GM12878 (cell line): ENCODE data around the gene NAV2. TPM values are rescaled to one million over a fixed set of nuclear protein-coding genes. Genes with fewer than 3 reads are reported as not detected.

ENCODE experiments used
- ATAC-seq: fragments of 200-7000 bp; cut with Tn5 transposase; 3 replicates; pipeline ENCODE4 v1.9.1; 2020; ENCODE audit warnings: mild to moderate bottlenecking, moderate library complexity
- BruUV-seq: library from RNA; stranded (reverse); fragments of 400-500 nt; replicated peaks from 2 replicates; lab custom pipeline; 2021; lab: Mats Ljungman, UMichigan
- CTCF ChIA-PET: fragments of 300-600 bp; sonication (Branson Sonifier 250); formaldehyde crosslinking; extraction: SDS; loops from one replicate; lab custom pipeline; 2021; ENCODE audit warnings: inconsistent platforms; lab: Yijun Ruan, JAX
- POLR2A ChIA-PET: fragments of 350-600 bp; formaldehyde crosslinking; extraction: SDS; loops from one replicate; lab custom pipeline; 2021; ENCODE audit warnings: inconsistent platforms; lab: Charles Lee
- RAD21 ChIA-PET: fragments of 300-600 bp; sonication (Branson Sonifier 250); formaldehyde crosslinking; loops from one replicate; lab custom pipeline; 2023; ENCODE audit warnings: antibody characterized with exemption; ENCODE audit not compliant: unreplicated experiment; lab: Charles Lee
- SMC1A ChIA-PET: fragments of 300-600 bp; sonication (Branson Sonifier 250); formaldehyde crosslinking; loops from one replicate; lab custom pipeline; 2023; ENCODE audit not compliant: unreplicated experiment, uncharacterized antibody; lab: Charles Lee
- DNase-seq: peaks from one replicate; pipeline ENCODE4 v3.0.0-alpha.2; 2011; ENCODE audit warnings: low read depth, low spot score
- FAIRE-seq: peaks from 3 replicates; lab custom pipeline; 2011; peaks lifted over from hg19 to GRCh38; lab: Jason Lieb, UNC
- H2AFZ ChIP-seq: 2 replicates; pipeline ENCODE4 v1.6.0; 2011; ENCODE audit warnings: low read depth, low read length, control low read depth; ENCODE audit not compliant: control insufficient read depth
- H3K27ac ChIP-seq: 2 replicates; pipeline ENCODE4 v1.5.1; 2011; ENCODE audit warnings: control low read depth; ENCODE audit not compliant: control insufficient read depth, insufficient read depth
- H3K27me3 ChIP-seq, 2 experiments: replicated peaks in 1 of 2; 2 replicates each; pipeline versions ENCODE4 v1.6.0 to v1.6.1; 2011; ENCODE audit warnings: low read length in 1 of 2; ENCODE audit not compliant: control insufficient read depth in 2 of 2, insufficient read depth in 2 of 2
- H3K36me3 ChIP-seq, 2 experiments: 2 replicates each; pipeline ENCODE4 v1.5.1; 2011; ENCODE audit warnings: low read length in 1 of 2; ENCODE audit not compliant: control insufficient read depth in 2 of 2, insufficient read depth in 2 of 2
- H3K4me1 ChIP-seq: 2 replicates; pipeline ENCODE4 v1.6.1; 2011; ENCODE audit warnings: mild to moderate bottlenecking, low read length, moderate library complexity, mixed read lengths; ENCODE audit not compliant: control insufficient read depth, insufficient read depth
- H3K4me2 ChIP-seq: 2 replicates; pipeline ENCODE4 v1.6.0; 2011; ENCODE audit warnings: control low read depth; ENCODE audit not compliant: control insufficient read depth, insufficient read depth
- H3K4me3 ChIP-seq: fragments of 200-600 bp; sonication (generic); 2 replicates; pipeline ENCODE4 v1.5.1; 2016
- H3K79me2 ChIP-seq: 2 replicates; pipeline ENCODE4 v1.6.0; 2011; ENCODE audit warnings: low read length; ENCODE audit not compliant: control insufficient read depth, insufficient read depth
- H3K9ac ChIP-seq: 2 replicates; pipeline ENCODE4 v1.8.0; 2011; ENCODE audit warnings: low read length, control low read depth, mixed read lengths; ENCODE audit not compliant: control insufficient read depth, insufficient read depth
- H3K9me3 ChIP-seq: replicated peaks from 3 replicates; pipeline ENCODE4 v1.5.1; 2011; ENCODE audit warnings: mild to moderate bottlenecking, low read length; ENCODE audit not compliant: control insufficient read depth, insufficient read depth
- H4K20me1 ChIP-seq: 2 replicates; pipeline ENCODE4 v1.6.0; 2011; ENCODE audit not compliant: control insufficient read depth, insufficient read depth
- ETV6 ChIP-seq, 2 experiments: fragments of 450-650 bp in 1 of 2; IDR thresholded peaks in 1 of 2; conservative IDR thresholded peaks in 1 of 2; 2 replicates each; pipeline ENCODE4 v1.6.1; 2014; ENCODE audit warnings: antibody characterized with exemption in 1 of 2, borderline replicate concordance in 1 of 2, low read depth in 1 of 2, mild to moderate bottlenecking in 1 of 2, moderate library complexity in 1 of 2
- MEF2A ChIP-seq: IDR thresholded peaks from 2 replicates; pipeline ENCODE4 v1.6.1; 2011; ENCODE audit warnings: low read depth, mild to moderate bottlenecking, low read length, moderate library complexity; ENCODE audit not compliant: insufficient read depth
- MYB ChIP-seq: fragments of 150-350 bp; IDR thresholded peaks from 2 replicates; pipeline ENCODE4 v1.6.1; 2014; ENCODE audit warnings: mild to moderate bottlenecking, low read depth, low read length, borderline replicate concordance
- NR2C2 ChIP-seq: IDR thresholded peaks from 2 replicates; pipeline ENCODE4 v1.6.1; 2011; ENCODE audit warnings: borderline replicate concordance, low read depth; ENCODE audit not compliant: control insufficient read depth, insufficient read length
- PAX5 ChIP-seq: IDR thresholded peaks from 2 replicates; pipeline ENCODE4 v1.6.1; 2011; ENCODE audit warnings: low read depth, low read length, borderline replicate concordance
- SPI1 ChIP-seq: IDR thresholded peaks from 2 replicates; pipeline ENCODE4 v1.6.1; 2011; ENCODE audit warnings: low read depth, mild to moderate bottlenecking, low read length, moderate library complexity, borderline replicate concordance; ENCODE audit not compliant: insufficient read depth
- WGBS: methylation state at CpG from one replicate; pipeline ENCODE4 v1.1.6; 2016; ENCODE audit warnings: low lambda C conversion rate; ENCODE audit not compliant: insufficient replicate concordance, insufficient coverage; ENCODE audit errors: missing lambda C conversion rate; 5-methylcytosine and 5-hydroxymethylcytosine counted together
- in situ Hi-C: fragments of 300-500 bp; cut with MboI; formaldehyde crosslinking; loops from 9 replicates; pipeline ENCODE4 v1.14.3; 2018; ENCODE audit warnings: mixed read lengths
- intact Hi-C: fragments of 100-400 bp; cut with micrococcal nuclease; formaldehyde crosslinking; loops from one replicate; pipeline ENCODE4 v1.14.2; 2022; ENCODE audit not compliant: unreplicated experiment
- polyA plus RNA-seq, 11 experiments: library from polyadenylated mRNA; depleted of rRNA in 4 of 11; unstranded in 6 of 11; stranded (reverse) in 5 of 11; fragments of >200 nt; fragmentation: Nextera tagmentation in 4 of 11; fragmentation: Illumina TruSeq in 1 of 11; extraction: Ambion mirVana in 4 of 11; extraction: Trizol in 1 of 11; gene quantifications; 1 replicate in 1 of 11; 2 replicates in 10 of 11; pipeline versions ENCODE4 v1.2.1 to v1.2.3, GENCODE V29; 2011 to 2016; ENCODE audit warnings: inconsistent platforms in 2 of 11, missing spikeins in 2 of 11, low read depth in 1 of 11
- total RNA-seq, 4 experiments: library from RNA; depleted of rRNA in 3 of 4; stranded (reverse); fragments of >200 nt in 3 of 4; fragmentation: Illumina TruSeq in 1 of 4; extraction: Trizol in 1 of 4; gene quantifications; 2 replicates each; pipeline versions ENCODE4 v1.2.1 to v1.2.3, GENCODE V29; 2013 to 2021

NAV2 gene
- total and polyA plus RNA-seq, 10 of the 15 experiments (the other 5 are each of a cell fraction or from before 2014, with no cell fraction given), result 0.35 to 6.1 (median 1.1) TPM

GRCh38 chr11:20007386-20007785 is 294.7 kb downstream of the NAV2 start:
- ChIA-PET POLR2A (no interaction called here), RAD21 (no interaction called here), SMC1A (no interaction called here), CTCF (no interaction called here)
- 67% methylated on average over 1 of the region's 1 CpG for WGBS
- Histone ChIP-seq H3K27ac (no peak overlapping the region), H3K79me2 (no peaks in the 10 kb centered on the region), H2AFZ (no peak overlapping the region), H3K9me3 (no peaks in the 10 kb centered on the region), H3K4me3 (no peak overlapping the region), H3K27me3 (no peaks in the 10 kb centered on the region; a peak in 1 of 4 replicates), H3K36me3 (no peaks in the 10 kb centered on the region), H3K4me2 (no peak overlapping the region), H3K4me1 (no peaks in the 10 kb centered on the region), H3K9ac (no peak overlapping the region), H4K20me1 (no peaks in the 10 kb centered on the region)
- TF ChIP-seq PAX5 (no peak), MYB (no peak), NR2C2 (no peak), ETV6 (conservative IDR thresholded peaks at IDR 0.05 in 1 of 2, IDR thresholded peaks at IDR 0.05 in 1 of 2; ENCODE audit: borderline replicate concordance in 1 of 2, low read depth in 1 of 2) (no peak)
- BruUV-seq, result no TSS peak
- ATAC-seq (no peak), DNase-seq (no peak), FAIRE-seq (no peak)
- intact Hi-C loops, result no loop called here
- in situ Hi-C loops, result no loop called here

- no peak overlapping the region for H3K9ac ChIP-seq
- in situ Hi-C loops, result no loop called here
- H3K27ac ChIP-seq, result no peak overlapping the region
- ChIA-PET SMC1A (interaction anchor here (0.9 kb wide), 1 partner anchor 26 kb away, joined by 3 read pairs; no protein-coding TSS in a partner anchor), RAD21 (no interaction called here), POLR2A (no interaction called here), CTCF (no interaction called here)
- no peak; the same call in 2 of the 3 replicates for ATAC-seq
- no peak overlapping the region for H3K4me3 ChIP-seq
- no peak overlapping the region for H3K4me2 ChIP-seq
- WGBS, result 59% methylated on average over 6 of the region's 6 CpGs
- H3K79me2 ChIP-seq, result no peaks in the 10 kb centered on the region
- intact Hi-C loops, result no loop called here
- H3K27me3 ChIP-seq, result no peaks in the 10 kb centered on the region; a peak in 1 of 4 replicates
- no TSS peak for BruUV-seq
- H4K20me1 ChIP-seq, result no peaks in the 10 kb centered on the region
- no peak overlapping the region for H2AFZ ChIP-seq
- DNase-seq, result no peak
- TF ChIP-seq MEF2A (no peak), SPI1 (no peak)
- no peaks in the 10 kb centered on the region for H3K9me3 ChIP-seq
- FAIRE-seq, result no peak
- no peaks in the 10 kb centered on the region for H3K36me3 ChIP-seq
- no peaks in the 10 kb centered on the region for H3K4me1 ChIP-seq
These were observed 295.7 kb downstream of the NAV2 start for GRCh38 chr11:20008190-20008870.
